ENCODE results near the gene SFXN1.

SFXN1 gene

GRCh38 chr5:175465282-175465681 lies 13.1 kb upstream of the SFXN1 start:
- no peak for DNase-seq (ENCODE audit: low read depth)

- no peak for DNase-seq (ENCODE audit: low read depth)
Observed at GRCh38 chr5:175466700-175467318, 11.6 kb upstream of the SFXN1 start.

- no peak for DNase-seq (ENCODE audit: low read depth)
Observed at GRCh38 chr5:175467983-175468690, 10.2 kb upstream of the SFXN1 start.

GRCh38 chr5:175468892-175469291 lies 9.5 kb upstream of the SFXN1 start:
- no peak for DNase-seq (ENCODE audit: low read depth)

- DNase-seq (ENCODE audit: low read depth) = no peak
Observed at GRCh38 chr5:175469916-175470315, 8.4 kb upstream of the SFXN1 start.

- DNase-seq (ENCODE audit: low read depth) = no peak
Observed at GRCh38 chr5:175470781-175471180, 7.6 kb upstream of the SFXN1 start.

GRCh38 chr5:175471196-175471595 lies 7.2 kb upstream of the SFXN1 start:
- no peak for DNase-seq (ENCODE audit: low read depth)

- no peak for DNase-seq (ENCODE audit: low read depth)
Observed at GRCh38 chr5:175471628-175472027, 6.7 kb upstream of the SFXN1 start.

GRCh38 chr5:175472378-175472777 lies 6.0 kb upstream of the SFXN1 start:
- no peak for DNase-seq (ENCODE audit: low read depth)

- no peak for DNase-seq (ENCODE audit: low read depth)
Observed at GRCh38 chr5:175475248-175475647, 3.1 kb upstream of the SFXN1 start.

- no peak for DNase-seq (ENCODE audit: low read depth)
Observed at GRCh38 chr5:175477440-175477839, 920 bp upstream of the SFXN1 start.

- DNase-seq (ENCODE audit: low read depth) = no peak
Observed at GRCh38 chr5:175478008-175478383, 364 bp upstream of the SFXN1 start.

GRCh38 chr5:175479125-175479881 lies 943 bp downstream of the SFXN1 start:
- no peak for DNase-seq (ENCODE audit: low read depth)

GRCh38 chr5:175483337-175483736 lies 5.0 kb downstream of the SFXN1 start:
- no peak for DNase-seq (ENCODE audit: low read depth)

GRCh38 chr5:175484322-175484721 lies 6.0 kb downstream of the SFXN1 start:
- no peak for DNase-seq (ENCODE audit: low read depth)

- no peak for DNase-seq (ENCODE audit: low read depth)
Observed at GRCh38 chr5:175484829-175485228, 6.5 kb downstream of the SFXN1 start.

GRCh38 chr5:175485631-175486030 lies 7.3 kb downstream of the SFXN1 start:
- DNase-seq (ENCODE audit: low read depth) = no peak

- DNase-seq (ENCODE audit: low read depth) = no peak
Observed at GRCh38 chr5:175487514-175488222, 9.3 kb downstream of the SFXN1 start.

- DNase-seq (ENCODE audit: low read depth) = no peak
Observed at GRCh38 chr5:175489693-175490443, 11.5 kb downstream of the SFXN1 start.

- DNase-seq (ENCODE audit: low read depth) = no peak
Observed at GRCh38 chr5:175491223-175491622, 12.9 kb downstream of the SFXN1 start.

GRCh38 chr5:175493260-175493659 lies 14.9 kb downstream of the SFXN1 start:
- no peak for DNase-seq (ENCODE audit: low read depth)

- no peak for DNase-seq (ENCODE audit: low read depth)
Observed at GRCh38 chr5:175493726-175494125, 15.4 kb downstream of the SFXN1 start.
